Thymus (tissue), 11 donors: ENCODE measurements around the gene SLC15A3. TPM values are rescaled to one million over a fixed set of nuclear protein-coding genes. Genes with fewer than 3 reads are reported as not detected.
"Not testable (repeated sequence)": the region's sequence is repeated elsewhere in the genome, so short reads cannot be mapped to it uniquely, and the experiment has no call there.

Source experiments
- DNase-seq, 9 donors: peaks; one replicate each; pipeline ENCODE4 v3.0.0-alpha.2; 2013; ENCODE audit warnings: low spot score in 9 of 9, low read depth in 6 of 9, missing footprints in 1 of 9
- H3K27ac ChIP-seq, 2 donors: one replicate each; pipeline ENCODE4 v1.5.1; 2013; ENCODE audit warnings: control low read depth in 1 of 2, low read depth in 1 of 2, low read length in 1 of 2, mild to moderate bottlenecking in 1 of 2, moderate library complexity in 1 of 2
- H3K27me3 ChIP-seq, 2 donors: one replicate each; pipeline ENCODE4 v1.5.1; 2013; ENCODE audit warnings: low read length in 1 of 2; ENCODE audit not compliant: control insufficient read depth in 2 of 2, insufficient read depth in 1 of 2
- H3K36me3 ChIP-seq, 2 donors: one replicate each; pipeline ENCODE4 v1.5.1; 2013; ENCODE audit warnings: low read length in 1 of 2, mild to moderate bottlenecking in 1 of 2, moderate library complexity in 1 of 2; ENCODE audit not compliant: control insufficient read depth in 2 of 2, insufficient read depth in 2 of 2
- H3K4me1 ChIP-seq, 2 donors: one replicate each; pipeline ENCODE4 v1.5.1; 2013; ENCODE audit warnings: low read length in 2 of 2; ENCODE audit not compliant: control insufficient read depth in 2 of 2, insufficient read depth in 2 of 2
- H3K4me3 ChIP-seq, 2 donors: one replicate each; pipeline ENCODE4 v1.5.1; 2013; ENCODE audit warnings: low read length in 2 of 2, control low read depth in 1 of 2, mild to moderate bottlenecking in 1 of 2
- H3K9me3 ChIP-seq, 2 donors: one replicate each; pipeline ENCODE4 v1.5.1; 2013; ENCODE audit warnings: low read length in 1 of 2, mild to moderate bottlenecking in 1 of 2; ENCODE audit not compliant: control insufficient read depth in 2 of 2, insufficient read depth in 1 of 2
- WGBS: extraction: QIAGEN DNeasy Blood & Tissue Kit; methylation state at CpG from one replicate; pipeline ENCODE4 v1.1.7; 2013; 5-methylcytosine and 5-hydroxymethylcytosine counted together
- polyA plus RNA-seq: library from polyadenylated mRNA; stranded (reverse); fragments of 200-250 nt; gene quantifications from one replicate; pipeline ENCODE4 v1.2.3, GENCODE V29; 2013
- total RNA-seq: library from RNA; stranded (reverse); fragments of 120-200 nt; gene quantifications from one replicate; pipeline ENCODE4 v1.2.4, GENCODE V29; 2013
- donor health status: healthy.

The SLC15A3 gene
- total and polyA plus RNA-seq, 2 donors: 17.5 to 37.5 TPM

DNA sequence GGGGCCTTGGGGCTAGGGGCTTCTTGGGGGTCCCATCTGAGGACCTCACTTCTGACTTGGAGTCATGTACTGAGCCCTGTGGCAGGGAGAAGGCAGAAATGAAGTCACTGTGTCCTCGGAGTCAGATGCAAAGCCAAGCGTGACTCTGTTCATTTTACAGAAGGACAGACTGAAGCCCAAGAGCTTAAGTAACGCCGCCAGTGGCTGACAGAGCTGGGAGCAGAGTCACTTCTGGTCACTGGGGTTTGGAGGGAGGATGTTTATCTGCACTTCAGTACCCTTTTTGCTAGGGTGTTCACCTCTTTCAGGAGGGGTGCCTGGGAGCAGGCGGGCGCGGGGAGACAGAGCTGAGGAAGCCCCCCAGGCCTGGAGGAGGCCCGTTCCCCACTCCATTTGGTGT is 30.2 kb upstream of the SLC15A3 start:
- no peak for DNase-seq
- Histone ChIP-seq H3K27me3 (no peaks in the 10 kb centered on the region), H3K4me1 (peaks cover 23 to 59% of the 10 kb centered on the region in 2 donors), H3K36me3 (peaks cover 18 to 28% of the 10 kb centered on the region in 2 donors), H3K9me3 (no peaks in the 10 kb centered on the region), H3K4me3 (no peak overlapping the region), H3K27ac (peak overlapping the region in 1 of 2 donors; percentile 61)
- 93% methylated on average over 8 of the region's 8 CpGs for WGBS

DNA sequence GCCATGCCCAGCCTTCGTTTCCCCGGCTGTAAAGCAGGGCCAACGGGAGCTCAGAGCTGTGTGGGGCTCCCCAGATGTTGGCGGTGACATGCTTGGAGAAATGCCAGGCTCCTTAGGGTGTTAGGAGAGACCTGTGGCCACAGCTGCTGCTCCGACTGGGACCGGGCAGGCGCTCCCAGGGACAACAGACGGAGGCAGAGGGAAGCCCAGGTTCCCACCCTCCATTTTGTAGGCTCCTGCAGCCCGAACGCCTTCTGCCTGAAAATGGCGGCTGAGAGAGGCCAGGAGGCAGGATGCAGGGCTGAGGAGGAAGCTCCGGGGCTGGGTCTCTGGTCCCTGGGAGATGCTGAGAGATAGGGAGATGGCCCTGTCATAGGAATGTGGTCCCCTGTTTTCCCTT is 29.5 kb upstream of the SLC15A3 start:
- Histone ChIP-seq H3K4me3 (no peak overlapping the region), H3K27ac (peak overlapping the region in 1 of 2 donors; percentile 19), H3K9me3 (no peaks in the 10 kb centered on the region), H3K27me3 (no peaks in the 10 kb centered on the region), H3K36me3 (peaks cover 22 to 31% of the 10 kb centered on the region in 2 donors), H3K4me1 (peaks cover 20 to 58% of the 10 kb centered on the region in 2 donors)
- DNase-seq: no peak
- WGBS: 84% methylated on average over 12 of the region's 12 CpGs

DNA sequence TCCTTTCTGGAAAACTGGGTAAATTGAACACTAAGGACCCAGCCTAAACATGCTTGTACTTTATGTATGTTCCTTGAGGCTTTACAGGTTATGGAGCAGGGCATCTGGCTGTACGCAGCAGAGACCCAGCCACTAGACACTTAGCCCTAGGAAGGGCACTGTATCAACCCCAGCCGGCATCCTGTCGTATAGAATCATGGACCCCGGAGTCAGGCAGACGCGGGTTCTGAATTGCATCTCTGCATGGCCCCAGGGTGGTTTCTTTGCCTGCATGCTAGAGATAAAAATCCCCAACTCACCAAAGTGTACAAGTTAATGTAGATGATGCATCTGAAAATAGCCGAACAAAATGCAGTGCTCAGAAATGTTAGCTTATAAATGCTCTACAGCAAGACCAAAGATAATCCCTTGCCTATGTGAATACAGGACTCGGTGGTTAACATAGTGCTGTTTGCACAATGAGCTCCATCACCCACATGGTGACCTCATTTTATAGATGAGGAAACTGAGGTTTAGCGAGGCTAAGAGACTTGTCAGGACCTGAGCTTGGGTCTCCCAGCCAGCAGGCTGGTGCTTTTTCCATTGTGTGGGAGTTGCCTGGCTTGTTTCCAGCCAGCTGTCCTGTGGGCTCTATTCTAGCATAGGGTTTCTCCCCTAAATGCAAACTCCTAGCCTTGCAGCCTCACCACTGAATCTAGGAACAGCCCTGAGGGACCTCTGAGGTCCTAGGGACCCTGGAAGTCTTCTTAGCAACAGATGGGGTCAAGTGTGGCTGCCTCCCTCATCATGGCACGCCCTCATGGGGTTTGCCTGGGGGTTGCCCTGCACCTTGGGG is 26.8 kb upstream of the SLC15A3 start:
- Histone ChIP-seq H3K36me3 (peaks cover 25 to 31% of the 10 kb centered on the region in 2 donors), H3K9me3 (no peaks in the 10 kb centered on the region), H3K4me1 (peaks cover 25 to 49% of the 10 kb centered on the region in 2 donors), H3K27ac (no peak overlapping the region), H3K4me3 (no peak overlapping the region), H3K27me3 (no peaks in the 10 kb centered on the region)
- 91% methylated on average over 10 of the region's 10 CpGs for WGBS
- no peak for DNase-seq

DNA sequence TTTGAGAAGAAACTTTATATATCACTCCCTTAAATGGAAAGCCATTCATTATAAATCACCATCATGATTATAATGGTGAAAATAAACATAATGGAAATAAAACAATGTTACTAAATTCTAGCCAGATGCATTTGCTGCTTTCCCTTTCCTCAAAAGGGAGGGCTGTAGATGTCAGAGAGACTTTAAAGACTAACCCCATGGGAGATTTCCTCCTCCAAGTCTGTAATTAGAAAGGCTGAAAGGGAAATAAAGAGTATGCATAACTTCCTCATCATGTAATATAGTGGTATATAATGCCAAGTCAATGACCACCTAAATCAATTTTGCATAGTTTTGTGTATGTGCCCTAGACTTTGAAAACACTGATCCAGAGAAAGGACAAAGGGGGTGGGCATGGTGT is 25.9 kb upstream of the SLC15A3 start:
- peaks cover 25 to 31% of the 10 kb centered on the region in 2 donors for H3K36me3 ChIP-seq
- H3K9me3 ChIP-seq: no peaks in the 10 kb centered on the region
- H3K27ac ChIP-seq: no peak overlapping the region
- no peak overlapping the region for H3K4me3 ChIP-seq
- peaks cover 29 to 58% of the 10 kb centered on the region in 2 donors for H3K4me1 ChIP-seq
- DNase-seq: no peak
- no peaks in the 10 kb centered on the region for H3K27me3 ChIP-seq

DNA sequence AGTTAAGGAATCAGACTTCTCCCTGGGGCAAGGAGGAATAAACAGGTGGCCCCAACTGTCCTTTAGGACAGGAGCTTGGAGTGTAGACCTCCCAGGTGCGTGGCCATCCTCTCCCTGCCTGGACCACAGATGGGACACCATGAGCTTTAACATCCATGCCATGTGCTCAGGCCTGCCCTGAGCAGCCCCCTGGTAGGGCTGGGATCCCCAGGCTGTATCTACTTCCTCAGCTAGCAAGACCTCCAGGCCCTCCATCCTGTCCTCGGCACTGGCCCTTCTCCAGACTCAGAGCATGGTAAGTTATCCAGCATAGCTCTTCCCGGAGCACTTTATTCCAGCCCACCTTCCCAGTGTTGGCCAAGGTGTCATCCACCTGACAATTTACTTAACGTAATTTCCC is 25.2 kb upstream of the SLC15A3 start:
- peaks cover 35 to 58% of the 10 kb centered on the region in 2 donors for H3K4me1 ChIP-seq
- H3K4me3 ChIP-seq: no peak overlapping the region
- peaks cover 0 to 3% of the 10 kb centered on the region in 2 donors for H3K9me3 ChIP-seq
- H3K36me3 ChIP-seq: peaks cover 23 to 27% of the 10 kb centered on the region in 2 donors
- H3K27ac ChIP-seq: no peak overlapping the region
- H3K27me3 ChIP-seq: no peaks in the 10 kb centered on the region
- WGBS: 95% methylated on average over 4 of the region's 4 CpGs
- DNase-seq: no peak

DNA sequence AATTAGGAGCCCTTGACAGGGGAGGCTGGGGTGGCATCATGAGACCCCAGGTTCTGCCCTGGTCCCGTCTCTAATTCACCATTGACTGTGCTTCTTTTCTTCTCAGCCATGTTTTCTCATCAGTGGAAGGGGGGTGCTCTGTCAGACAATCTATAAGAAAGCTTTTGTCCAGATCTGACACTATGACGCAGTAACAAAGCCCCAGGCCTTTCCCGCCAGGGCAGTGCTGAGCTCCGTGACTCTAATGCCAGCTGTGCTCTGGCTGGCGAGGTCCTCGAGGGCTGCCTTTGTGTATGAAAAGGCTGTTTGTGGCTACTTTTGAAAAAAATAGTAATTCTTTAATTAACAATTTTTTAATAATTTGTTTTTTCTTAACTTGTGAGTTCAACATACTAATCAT is 22.8 kb upstream of the SLC15A3 start:
- H3K4me1 ChIP-seq: peaks cover 45 to 75% of the 10 kb centered on the region in 2 donors
- peaks cover 0 to 3% of the 10 kb centered on the region in 2 donors for H3K9me3 ChIP-seq
- peak overlapping the region; percentile 53 to 74 for H3K4me3 ChIP-seq
- WGBS: 88% methylated on average over 6 of the region's 6 CpGs
- DNase-seq: no peak
- peaks cover 14% of the 10 kb centered on the region in 2 donors for H3K36me3 ChIP-seq
- peak overlapping the region in 1 of 2 donors; percentile 75 for H3K27ac ChIP-seq
- H3K27me3 ChIP-seq: no peaks in the 10 kb centered on the region

DNA sequence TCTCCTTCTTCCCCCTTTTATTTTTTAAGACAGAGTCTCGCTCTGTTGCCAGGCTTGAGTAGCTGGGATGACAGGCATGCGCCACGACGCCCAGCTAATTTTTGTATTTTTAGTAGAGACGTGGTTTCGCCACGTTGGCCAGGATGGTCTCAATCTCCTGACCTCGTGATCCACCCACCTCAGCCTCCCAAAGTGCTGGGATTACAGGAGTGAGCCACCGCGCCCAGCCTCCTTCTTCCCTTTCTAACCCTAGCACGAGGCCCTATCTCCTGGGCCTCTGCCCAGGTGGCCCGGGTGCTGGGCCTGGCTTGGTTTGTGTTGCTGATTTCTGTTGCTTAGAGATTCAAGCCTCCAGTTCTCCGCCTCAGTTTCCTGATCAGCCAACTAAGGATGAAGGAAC is 22.3 kb upstream of the SLC15A3 start:
- peaks cover 45 to 71% of the 10 kb centered on the region in 2 donors for H3K4me1 ChIP-seq
- peaks cover 12 to 14% of the 10 kb centered on the region in 2 donors for H3K36me3 ChIP-seq
- not testable (repeated sequence) for DNase-seq, H3K9me3 ChIP-seq, H3K27me3 ChIP-seq
- H3K4me3 ChIP-seq: peak overlapping the region; percentile 53 to 74
- H3K27ac ChIP-seq: peak overlapping the region in 1 of 2 donors; percentile 77
- 89% methylated on average over 13 of the region's 13 CpGs for WGBS

DNA sequence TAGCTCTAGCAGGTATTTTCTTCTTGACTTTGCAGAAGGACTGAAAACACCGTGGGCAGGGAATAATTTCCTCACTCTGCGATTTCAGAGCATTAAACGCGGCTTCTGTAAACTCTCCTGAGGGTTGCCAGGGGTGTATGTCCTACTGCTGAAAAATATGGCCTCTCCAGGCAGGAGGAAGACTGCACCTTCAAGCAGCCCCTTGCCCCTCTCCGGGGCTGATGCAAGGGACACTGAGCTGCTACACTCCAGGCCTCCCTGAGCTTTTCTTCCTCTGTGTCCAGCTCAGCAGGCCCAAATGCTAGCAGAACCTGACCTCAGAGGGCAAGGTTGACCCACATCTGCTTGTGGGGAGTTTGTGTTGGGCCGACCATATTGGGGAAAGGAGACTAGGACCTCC is 21.7 kb upstream of the SLC15A3 start:
- Histone ChIP-seq H3K4me1 (peaks cover 45 to 65% of the 10 kb centered on the region in 2 donors), H3K4me3 (peak overlapping the region; percentile 53 to 74), H3K9me3 (peaks cover 0 to 3% of the 10 kb centered on the region in 2 donors), H3K36me3 (peaks cover 12 to 14% of the 10 kb centered on the region in 2 donors), H3K27me3 (no peaks in the 10 kb centered on the region), H3K27ac (peak overlapping the region; percentile 67 to 77)
- DNase-seq: no peak
- 91% methylated on average over 6 of the region's 6 CpGs for WGBS

DNA sequence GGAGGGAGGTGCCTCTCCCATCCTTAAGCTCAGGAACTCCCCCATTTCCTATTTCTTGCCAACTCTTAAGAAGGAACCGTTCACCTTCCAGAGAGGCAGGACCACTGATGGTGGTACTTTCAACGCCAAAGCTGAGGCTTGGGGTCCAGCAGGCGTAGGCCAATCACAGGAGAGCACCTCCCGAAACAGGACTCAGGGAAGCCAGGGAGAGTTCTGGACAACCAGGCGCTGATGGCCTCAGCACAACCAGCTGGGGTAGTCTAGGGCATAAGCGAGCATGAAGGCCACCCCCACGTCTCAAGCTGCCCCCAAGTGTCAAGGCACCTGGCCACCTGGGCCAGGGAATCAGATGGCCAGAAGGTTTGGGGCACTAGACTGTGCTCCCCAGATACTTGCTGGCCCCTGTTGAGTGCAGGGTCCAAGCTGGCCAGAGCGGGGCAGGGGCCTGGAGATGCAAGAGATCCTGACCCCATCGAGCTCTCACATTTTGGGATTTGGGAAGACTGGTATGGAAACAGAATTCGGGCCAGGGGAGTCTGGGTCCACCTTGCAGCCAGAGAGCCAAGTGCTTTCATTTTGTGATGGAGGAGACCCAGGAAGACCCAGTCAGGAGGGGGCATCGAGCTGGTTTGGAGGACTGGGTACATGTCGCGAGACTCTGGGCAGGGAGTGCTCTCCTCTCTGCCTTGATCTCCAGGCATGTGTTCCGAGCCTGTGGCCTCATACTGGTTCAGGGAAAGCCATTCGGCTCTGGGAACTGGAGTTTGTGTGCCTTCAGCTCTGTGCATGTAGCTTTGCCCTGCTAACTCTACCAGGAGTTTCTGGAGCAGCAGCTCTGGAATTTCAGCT is 20.4 kb upstream of the SLC15A3 start:
- Histone ChIP-seq H3K27me3 (no peaks in the 10 kb centered on the region), H3K4me1 (peaks cover 38 to 57% of the 10 kb centered on the region in 2 donors), H3K27ac (peak overlapping the region; percentile 74 to 85), H3K4me3 (peak overlapping the region; percentile 53 to 74), H3K9me3 (peaks cover 0 to 3% of the 10 kb centered on the region in 2 donors), H3K36me3 (peaks cover 6 to 7% of the 10 kb centered on the region in 2 donors)
- 76% methylated on average over 15 of the region's 15 CpGs for WGBS
- DNase-seq: peak in 1 of 9 donors; percentile 47
